K562 (cell line): ENCODE measurements around the gene KBTBD4. TPM values are rescaled to one million over a fixed set of nuclear protein-coding genes. Genes with fewer than 3 reads are reported as not detected.

ENCODE experiments used
- CBX2 ChIP-seq: fragments of 200-600 bp; sonication (generic); IDR thresholded peaks from one replicate; pipeline ENCODE4 v1.6.1; 2012; ENCODE audit warnings: mild to moderate bottlenecking, low read length, inconsistent platforms; ENCODE audit not compliant: insufficient read depth, poor library complexity, severe bottlenecking
- DPF2 ChIP-seq: fragments of 450-650 bp; IDR thresholded peaks from 2 replicates; pipeline ENCODE4 v1.6.1; 2016
- GABPA ChIP-seq: fragments of 200-800 bp; sonication (Bioruptor generic); conservative IDR thresholded peaks from 2 replicates; pipeline ENCODE4 v1.6.1; 2016; ENCODE audit warnings: low read depth, missing genetic modification characterization, missing compliant biosample characterization
- MEIS2 ChIP-seq: fragments of 450-650 bp; IDR thresholded peaks from 2 replicates; pipeline ENCODE4 v1.6.1; 2014; ENCODE audit warnings: mild to moderate bottlenecking; ENCODE audit not compliant: partially characterized antibody
- MYNN ChIP-seq, 2 experiments: sonication (generic); formaldehyde crosslinking in 1 of 2; IDR thresholded peaks; 2 replicates each; pipeline versions ENCODE4 v1.5.0 to v1.6.1; 2016 to 2020; ENCODE audit warnings: antibody characterized with exemption in 1 of 2, missing genetic modification reagents in 1 of 2
- NBN ChIP-seq: fragments of 450-650 bp; IDR thresholded peaks from 2 replicates; pipeline ENCODE4 v1.6.1; 2016; ENCODE audit warnings: low read depth, mild to moderate bottlenecking
- NFIC ChIP-seq: fragments of 450-650 bp; IDR thresholded peaks from 2 replicates; pipeline ENCODE4 v1.6.1; 2017; ENCODE audit warnings: mild to moderate bottlenecking, inconsistent platforms
- POU5F1 ChIP-seq: fragments of 150-350 bp; IDR thresholded peaks from 2 replicates; pipeline ENCODE4 v1.6.1; 2014; ENCODE audit warnings: borderline replicate concordance, low read length, low read depth, mild to moderate bottlenecking; ENCODE audit not compliant: partially characterized antibody
- RCOR1 ChIP-seq, 2 experiments: IDR thresholded peaks; 2 replicates each; pipeline ENCODE4 v1.6.1; 2012; ENCODE audit warnings: low read depth in 2 of 2, low read length in 2 of 2, borderline replicate concordance in 1 of 2, improper control_type of control experiment in 1 of 2
- SRSF7 ChIP-seq: fragments of 200-400 bp; formaldehyde crosslinking; optimal IDR thresholded peaks from 2 replicates; pipeline ENCODE3; 2017; ENCODE audit warnings: mild to moderate bottlenecking, low read depth, low read length
- TRIM28 ChIP-seq: fragments of 450-650 bp; IDR thresholded peaks from 2 replicates; pipeline ENCODE4 v1.6.1; 2017
- ZNF445 ChIP-seq: fragments of 250-450 bp; sonication (Bioruptor Pico); IDR thresholded peaks from 2 replicates; pipeline ENCODE4 v1.4.0; 2020; ENCODE audit warnings: low read depth, mild to moderate bottlenecking, moderate library complexity
- ZNF584 ChIP-seq: fragments of 200-800 bp; sonication (Bioruptor generic); IDR thresholded peaks from 2 replicates; pipeline ENCODE4 v1.6.1; 2016; ENCODE audit warnings: low read depth, mild to moderate bottlenecking, missing genetic modification characterization, missing compliant biosample characterization
- polyA plus RNA-seq, 8 experiments: library from polyadenylated mRNA; depleted of rRNA in 4 of 8; stranded (reverse) in 5 of 8; unstranded in 3 of 8; fragments of >200 nt; fragmentation: Nextera tagmentation in 2 of 8; fragmentation: Illumina TruSeq in 1 of 8; extraction: Ambion mirVana in 2 of 8; extraction: Trizol in 1 of 8; gene quantifications; 2 replicates each; pipeline versions ENCODE4 v1.2.1 to v1.2.3, GENCODE V29; 2011 to 2014; ENCODE audit warnings: inconsistent platforms in 1 of 8, missing spikeins in 1 of 8
- total RNA-seq, 7 experiments: library from RNA; depleted of rRNA in 6 of 7; stranded (reverse); fragments of >200 nt in 6 of 7; fragmentation: Illumina TruSeq in 2 of 7; extraction: Trizol in 2 of 7; gene quantifications; 2 replicates each; pipeline versions ENCODE4 v1.2.1 to v1.2.3, GENCODE V29; 2011 to 2021; ENCODE audit warnings: low replicate concordance in 1 of 7
- TF ChIP-seq, protein P1 (sequence below): fragments of 450-650 bp; IDR thresholded peaks from 2 replicates; pipeline ENCODE4 v1.7.1; 2018; ENCODE audit warnings: mild to moderate bottlenecking, low read depth; ENCODE audit not compliant: partially characterized antibody
- TF ChIP-seq, protein P2 (sequence below): fragments of 250-450 bp; sonication (Bioruptor Pico); IDR thresholded peaks from 2 replicates; pipeline ENCODE4 v1.8.0; 2021; ENCODE audit warnings: mild to moderate bottlenecking, moderate library complexity
- TF ChIP-seq, protein P3 (sequence below): fragments of 450-650 bp; IDR thresholded peaks from 2 replicates; pipeline ENCODE4 v1.6.1; 2017; ENCODE audit warnings: antibody characterized with exemption
- TF ChIP-seq, protein P4 (sequence below): fragments of 150-350 bp; IDR thresholded peaks from 2 replicates; pipeline ENCODE4 v1.6.1; 2014; ENCODE audit warnings: low read depth, mild to moderate bottlenecking, low read length, borderline replicate concordance

The KBTBD4 gene
- total and polyA plus RNA-seq, 9 of the 15 experiments (the other 6 are each of a cell fraction or from before 2014, with no cell fraction given): 7.0 to 33.9 (median 13.3) TPM

DNA sequence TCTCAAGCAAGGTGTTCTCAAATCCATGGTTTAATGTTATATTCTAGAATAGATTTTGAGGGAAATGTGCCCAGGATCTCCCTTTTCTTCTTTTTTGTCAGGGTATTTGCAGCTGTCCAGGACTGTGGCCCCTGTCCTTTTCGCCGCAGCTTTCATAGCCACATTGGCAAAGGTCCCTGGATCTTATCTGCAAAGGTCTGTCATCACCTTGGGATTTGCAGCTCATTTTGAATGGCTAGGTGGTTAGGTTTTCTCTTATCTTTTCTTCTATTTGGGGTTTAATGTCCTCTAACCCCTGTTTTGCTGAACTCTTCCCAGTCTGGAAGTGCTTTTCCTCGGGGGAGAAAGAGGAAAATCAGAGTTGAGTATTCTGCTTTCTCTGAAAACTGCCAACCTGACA, 27.2 kb upstream of the KBTBD4 start (continued):
- TF ChIP-seq, protein P1, sequence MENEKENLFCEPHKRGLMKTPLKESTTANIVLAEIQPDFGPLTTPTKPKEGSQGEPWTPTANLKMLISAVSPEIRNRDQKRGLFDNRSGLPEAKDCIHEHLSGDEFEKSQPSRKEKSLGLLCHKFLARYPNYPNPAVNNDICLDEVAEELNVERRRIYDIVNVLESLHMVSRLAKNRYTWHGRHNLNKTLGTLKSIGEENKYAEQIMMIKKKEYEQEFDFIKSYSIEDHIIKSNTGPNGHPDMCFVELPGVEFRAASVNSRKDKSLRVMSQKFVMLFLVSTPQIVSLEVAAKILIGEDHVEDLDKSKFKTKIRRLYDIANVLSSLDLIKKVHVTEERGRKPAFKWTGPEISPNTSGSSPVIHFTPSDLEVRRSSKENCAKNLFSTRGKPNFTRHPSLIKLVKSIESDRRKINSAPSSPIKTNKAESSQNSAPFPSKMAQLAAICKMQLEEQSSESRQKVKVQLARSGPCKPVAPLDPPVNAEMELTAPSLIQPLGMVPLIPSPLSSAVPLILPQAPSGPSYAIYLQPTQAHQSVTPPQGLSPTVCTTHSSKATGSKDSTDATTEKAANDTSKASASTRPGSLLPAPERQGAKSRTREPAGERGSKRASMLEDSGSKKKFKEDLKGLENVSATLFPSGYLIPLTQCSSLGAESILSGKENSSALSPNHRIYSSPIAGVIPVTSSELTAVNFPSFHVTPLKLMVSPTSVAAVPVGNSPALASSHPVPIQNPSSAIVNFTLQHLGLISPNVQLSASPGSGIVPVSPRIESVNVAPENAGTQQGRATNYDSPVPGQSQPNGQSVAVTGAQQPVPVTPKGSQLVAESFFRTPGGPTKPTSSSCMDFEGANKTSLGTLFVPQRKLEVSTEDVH: no peak
- TF ChIP-seq RCOR1 (IDR thresholded peaks at IDR 0.05; ENCODE audit: borderline replicate concordance in 1 of 2, low read depth in 2 of 2, low read length in 2 of 2) (peak in 1 of 2 experiments; percentile 72; a peak in 2 of 4 replicates), TRIM28 (no peak), ZNF584 (CRISPR knock-in tag) (no peak), POU5F1 (no peak), MEIS2 (peak; percentile 98), ZNF445 (CRISPR knock-in tag) (no peak), NFIC (peak; percentile 49), NBN (no peak), SRSF7 (no peak), GABPA (tag) (no peak), CBX2 (no peak), MYNN (IDR thresholded peaks at IDR 0.05) (no peak), MYNN (CRISPR knock-in tag; IDR thresholded peaks at IDR 0.05) (no peak), DPF2 (peak; percentile 66; the same call in 1 of the 2 replicates)
- TF ChIP-seq, protein P2, sequence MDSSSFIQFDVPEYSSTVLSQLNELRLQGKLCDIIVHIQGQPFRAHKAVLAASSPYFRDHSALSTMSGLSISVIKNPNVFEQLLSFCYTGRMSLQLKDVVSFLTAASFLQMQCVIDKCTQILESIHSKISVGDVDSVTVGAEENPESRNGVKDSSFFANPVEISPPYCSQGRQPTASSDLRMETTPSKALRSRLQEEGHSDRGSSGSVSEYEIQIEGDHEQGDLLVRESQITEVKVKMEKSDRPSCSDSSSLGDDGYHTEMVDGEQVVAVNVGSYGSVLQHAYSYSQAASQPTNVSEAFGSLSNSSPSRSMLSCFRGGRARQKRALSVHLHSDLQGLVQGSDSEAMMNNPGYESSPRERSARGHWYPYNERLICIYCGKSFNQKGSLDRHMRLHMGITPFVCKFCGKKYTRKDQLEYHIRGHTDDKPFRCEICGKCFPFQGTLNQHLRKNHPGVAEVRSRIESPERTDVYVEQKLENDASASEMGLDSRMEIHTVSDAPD (CRISPR knock-in tag): no peak
- TF ChIP-seq, protein P3, sequence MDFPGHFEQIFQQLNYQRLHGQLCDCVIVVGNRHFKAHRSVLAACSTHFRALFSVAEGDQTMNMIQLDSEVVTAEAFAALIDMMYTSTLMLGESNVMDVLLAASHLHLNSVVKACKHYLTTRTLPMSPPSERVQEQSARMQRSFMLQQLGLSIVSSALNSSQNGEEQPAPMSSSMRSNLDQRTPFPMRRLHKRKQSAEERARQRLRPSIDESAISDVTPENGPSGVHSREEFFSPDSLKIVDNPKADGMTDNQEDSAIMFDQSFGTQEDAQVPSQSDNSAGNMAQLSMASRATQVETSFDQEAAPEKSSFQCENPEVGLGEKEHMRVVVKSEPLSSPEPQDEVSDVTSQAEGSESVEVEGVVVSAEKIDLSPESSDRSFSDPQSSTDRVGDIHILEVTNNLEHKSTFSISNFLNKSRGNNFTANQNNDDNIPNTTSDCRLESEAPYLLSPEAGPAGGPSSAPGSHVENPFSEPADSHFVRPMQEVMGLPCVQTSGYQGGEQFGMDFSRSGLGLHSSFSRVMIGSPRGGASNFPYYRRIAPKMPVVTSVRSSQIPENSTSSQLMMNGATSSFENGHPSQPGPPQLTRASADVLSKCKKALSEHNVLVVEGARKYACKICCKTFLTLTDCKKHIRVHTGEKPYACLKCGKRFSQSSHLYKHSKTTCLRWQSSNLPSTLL: no peak
- TF ChIP-seq, protein P4, sequence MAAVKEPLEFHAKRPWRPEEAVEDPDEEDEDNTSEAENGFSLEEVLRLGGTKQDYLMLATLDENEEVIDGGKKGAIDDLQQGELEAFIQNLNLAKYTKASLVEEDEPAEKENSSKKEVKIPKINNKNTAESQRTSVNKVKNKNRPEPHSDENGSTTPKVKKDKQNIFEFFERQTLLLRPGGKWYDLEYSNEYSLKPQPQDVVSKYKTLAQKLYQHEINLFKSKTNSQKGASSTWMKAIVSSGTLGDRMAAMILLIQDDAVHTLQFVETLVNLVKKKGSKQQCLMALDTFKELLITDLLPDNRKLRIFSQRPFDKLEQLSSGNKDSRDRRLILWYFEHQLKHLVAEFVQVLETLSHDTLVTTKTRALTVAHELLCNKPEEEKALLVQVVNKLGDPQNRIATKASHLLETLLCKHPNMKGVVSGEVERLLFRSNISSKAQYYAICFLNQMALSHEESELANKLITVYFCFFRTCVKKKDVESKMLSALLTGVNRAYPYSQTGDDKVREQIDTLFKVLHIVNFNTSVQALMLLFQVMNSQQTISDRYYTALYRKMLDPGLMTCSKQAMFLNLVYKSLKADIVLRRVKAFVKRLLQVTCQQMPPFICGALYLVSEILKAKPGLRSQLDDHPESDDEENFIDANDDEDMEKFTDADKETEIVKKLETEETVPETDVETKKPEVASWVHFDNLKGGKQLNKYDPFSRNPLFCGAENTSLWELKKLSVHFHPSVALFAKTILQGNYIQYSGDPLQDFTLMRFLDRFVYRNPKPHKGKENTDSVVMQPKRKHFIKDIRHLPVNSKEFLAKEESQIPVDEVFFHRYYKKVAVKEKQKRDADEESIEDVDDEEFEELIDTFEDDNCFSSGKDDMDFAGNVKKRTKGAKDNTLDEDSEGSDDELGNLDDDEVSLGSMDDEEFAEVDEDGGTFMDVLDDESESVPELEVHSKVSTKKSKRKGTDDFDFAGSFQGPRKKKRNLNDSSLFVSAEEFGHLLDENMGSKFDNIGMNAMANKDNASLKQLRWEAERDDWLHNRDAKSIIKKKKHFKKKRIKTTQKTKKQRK: no peak
